Measurements from ENCODE around the gene WARS2.

DNA sequence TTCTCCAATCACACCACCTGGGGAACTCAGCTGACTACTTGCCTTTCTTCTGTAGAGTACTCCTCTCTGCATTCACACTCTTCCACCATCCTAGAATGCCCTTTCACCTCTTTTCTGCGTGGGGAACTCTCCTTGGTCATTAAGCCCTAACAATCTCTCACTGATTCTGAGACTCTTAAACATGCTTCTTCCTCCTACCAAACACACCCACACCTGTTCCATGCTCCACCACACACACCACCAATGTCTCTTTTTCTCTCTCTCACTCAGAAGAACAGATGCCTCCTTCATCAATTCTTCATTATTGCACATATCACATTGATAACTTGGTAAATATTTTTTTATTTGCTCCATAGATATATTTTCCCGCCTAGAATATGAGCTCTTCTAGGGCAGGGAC is 53.6 kb downstream of the WARS2 start:
- no peak for TF ChIP-seq EZH2 (IDR thresholded peaks at IDR 0.05)
- TF ChIP-seq, protein P1, sequence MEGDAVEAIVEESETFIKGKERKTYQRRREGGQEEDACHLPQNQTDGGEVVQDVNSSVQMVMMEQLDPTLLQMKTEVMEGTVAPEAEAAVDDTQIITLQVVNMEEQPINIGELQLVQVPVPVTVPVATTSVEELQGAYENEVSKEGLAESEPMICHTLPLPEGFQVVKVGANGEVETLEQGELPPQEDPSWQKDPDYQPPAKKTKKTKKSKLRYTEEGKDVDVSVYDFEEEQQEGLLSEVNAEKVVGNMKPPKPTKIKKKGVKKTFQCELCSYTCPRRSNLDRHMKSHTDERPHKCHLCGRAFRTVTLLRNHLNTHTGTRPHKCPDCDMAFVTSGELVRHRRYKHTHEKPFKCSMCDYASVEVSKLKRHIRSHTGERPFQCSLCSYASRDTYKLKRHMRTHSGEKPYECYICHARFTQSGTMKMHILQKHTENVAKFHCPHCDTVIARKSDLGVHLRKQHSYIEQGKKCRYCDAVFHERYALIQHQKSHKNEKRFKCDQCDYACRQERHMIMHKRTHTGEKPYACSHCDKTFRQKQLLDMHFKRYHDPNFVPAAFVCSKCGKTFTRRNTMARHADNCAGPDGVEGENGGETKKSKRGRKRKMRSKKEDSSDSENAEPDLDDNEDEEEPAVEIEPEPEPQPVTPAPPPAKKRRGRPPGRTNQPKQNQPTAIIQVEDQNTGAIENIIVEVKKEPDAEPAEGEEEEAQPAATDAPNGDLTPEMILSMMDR (IDR thresholded peaks at IDR 0.05), result no peak

Data from neural progenitor cell (in vitro differentiated cells).